Measurements from ENCODE around the gene POLQ. TPM values are rescaled to one million over a fixed set of nuclear protein-coding genes. Genes with fewer than 3 reads are reported as not detected.
A peak's percentile ranks its signal among the peaks of the same experiment; 100 is the strongest.

POLQ gene
- total and polyA plus RNA-seq, 9 of the 15 experiments (the other 6 are each of a cell fraction or from before 2014, with no cell fraction given) = 1.5 to 19.0 (median 8.8) TPM

GRCh38 chr3:121545049-121545573, 677 bp downstream of the POLQ start (continued):
- no peak for TF ChIP-seq SOX6 (IDR thresholded peaks at IDR 0.05)
- TF ChIP-seq MEF2A (IDR thresholded peaks at IDR 0.05; ENCODE audit: control insufficient read depth, low read depth, low read length) = peak; percentile 56; the same call in 1 of the 2 replicates
- no peak for TF ChIP-seq GTF2E2 (tag; IDR thresholded peaks at IDR 0.05)

- TF ChIP-seq ELK1 (CRISPR knock-in tag; IDR thresholded peaks at IDR 0.05) (no peak), IRF1 (CRISPR knock-in tag; IDR thresholded peaks at IDR 0.05; ENCODE audit: borderline replicate concordance) (no peak), ZNF699 (CRISPR knock-in tag; IDR thresholded peaks at IDR 0.05; ENCODE audit: insufficient replicate concordance) (no peak), RBFOX2 (IDR thresholded peaks at IDR 0.05; ENCODE audit: low read depth, low read length) (no peak), FOXA1 (IDR thresholded peaks at IDR 0.05; ENCODE audit: borderline replicate concordance) (no peak), ZHX1 (conservative IDR thresholded peaks at IDR 0.05; ENCODE audit: low read length) (no peak), CEBPG (CRISPR knock-in tag; IDR thresholded peaks at IDR 0.05) (no peak), CEBPG (tag; conservative IDR thresholded peaks at IDR 0.05 in 1 of 2, IDR thresholded peaks at IDR 0.05 in 1 of 2) (peak in 1 of 2 experiments; percentile 25; a peak in 1 of 4 replicates), RCOR1 (IDR thresholded peaks at IDR 0.05; ENCODE audit: borderline replicate concordance in 1 of 2, low read depth in 2 of 2, low read length in 2 of 2) (no peak)
- POLR2A ChIA-PET = interaction anchor here (0.6 kb wide), 1 partner anchor 1626 kb away, joined by 3 read pairs; no protein-coding TSS in a partner anchor
- Histone ChIP-seq H3K9me3 (replicated peaks; ENCODE audit: control insufficient read depth, insufficient read depth, low read depth, low read length) (no peaks in the 10 kb centered on the region), H3K27ac (ENCODE audit: extremely low read depth, low read depth, low read length) (no peak overlapping the region), H3K4me3 (no peak overlapping the region), H3K27me3 (ENCODE audit: control insufficient read depth in 2 of 2, insufficient read depth in 2 of 2, low read length in 2 of 2) (no peaks in the 10 kb centered on the region), H2AFZ (ENCODE audit: low read depth, low read length) (no peak overlapping the region), H4K20me1 (replicated peaks; ENCODE audit: control insufficient read depth, insufficient read depth, low read length) (no peaks in the 10 kb centered on the region), H3K4me1 (replicated peaks in 1 of 2; ENCODE audit: control insufficient read depth in 2 of 2, insufficient read depth in 2 of 2, low read length in 2 of 2) (peaks cover 0 to 2% of the 10 kb centered on the region in 2 experiments; a peak in 2 of 5 replicates), H3K4me2 (ENCODE audit: insufficient read depth, low read length) (no peak overlapping the region), H3K9me1 (ENCODE audit: control insufficient read depth, insufficient read depth, low read length) (no peaks in the 10 kb centered on the region), H3K36me3 (ENCODE audit: control insufficient read depth, insufficient read depth, low read length) (peaks cover 56% of the 10 kb centered on the region; the same call in 2 of the 3 replicates), H3K9ac (ENCODE audit: insufficient read depth in 1 of 2, low read depth in 2 of 2, low read length in 2 of 2) (no peak overlapping the region), H3K79me2 (ENCODE audit: control insufficient read depth, insufficient read depth, low read length) (peaks cover 21% of the 10 kb centered on the region)
- DNase-seq (ENCODE audit: extremely low read depth in 1 of 4, low spot score in 3 of 4) (no peak), ATAC-seq (no peak), FAIRE-seq (no peak)
- CTCF ChIA-PET (ENCODE audit: low intra/inter-chr PET ratio) = no interaction called here
- intact Hi-C loops (cut with micrococcal nuclease) (loop anchor here (10.0 kb wide), 1 partner anchor 312 kb away; no protein-coding TSS in a partner anchor), in situ Hi-C loops (cut with MboI) (no loop called here)
- no TSS peak for BruUV-seq (replicated peaks)
Observed at GRCh38 chr3:121542924-121543323, 2.9 kb downstream of the POLQ start.
